Activated T-cell treated with anti-CD3 and anti-CD28 coated beads, Interleukin-2, amount 50 U/mL, for 4 hours (primary cell): Measurements from ENCODE around the gene HEG1. TPM values are rescaled to one million over a fixed set of nuclear protein-coding genes. Genes with fewer than 3 reads are reported as not detected.

ENCODE experiments used
- ATAC-seq, 2 donors: fragments of 200-7000 bp; cut with Tn5 transposase; one replicate each; pipeline ENCODE4 v1.10.0; 2021
- DNase-seq: peaks from one replicate; pipeline ENCODE4 v3.0.0-alpha.2; 2020
- H3K27me3 Mint-ChIP-seq: one replicate; pipeline ENCODE4 v1.8.0; 2021; ENCODE audit warnings: low read depth, mixed read lengths
- H3K36me3 Mint-ChIP-seq: one replicate; pipeline ENCODE4 v1.8.0; 2022; ENCODE audit warnings: mixed read lengths; ENCODE audit not compliant: insufficient read depth
- H3K4me1 Mint-ChIP-seq: one replicate; pipeline ENCODE4 v1.8.0; 2021; ENCODE audit warnings: low read depth, mixed read lengths
- H3K4me3 Mint-ChIP-seq: one replicate; pipeline ENCODE4 v1.8.0; 2021; ENCODE audit warnings: mild to moderate bottlenecking, moderate library complexity, mixed read lengths
- H3K9me3 Mint-ChIP-seq: one replicate; pipeline ENCODE4 v1.8.0; 2021; ENCODE audit warnings: mixed read lengths
- total RNA-seq, 3 donors: library from RNA; stranded (reverse); gene quantifications; one replicate each; pipeline ENCODE4 v1.2.1, GENCODE V29; 2021

HEG1 gene
- total RNA-seq, 3 donors from 2014 or later: 6.4 to 9.0 (median 7.2) TPM

DNA sequence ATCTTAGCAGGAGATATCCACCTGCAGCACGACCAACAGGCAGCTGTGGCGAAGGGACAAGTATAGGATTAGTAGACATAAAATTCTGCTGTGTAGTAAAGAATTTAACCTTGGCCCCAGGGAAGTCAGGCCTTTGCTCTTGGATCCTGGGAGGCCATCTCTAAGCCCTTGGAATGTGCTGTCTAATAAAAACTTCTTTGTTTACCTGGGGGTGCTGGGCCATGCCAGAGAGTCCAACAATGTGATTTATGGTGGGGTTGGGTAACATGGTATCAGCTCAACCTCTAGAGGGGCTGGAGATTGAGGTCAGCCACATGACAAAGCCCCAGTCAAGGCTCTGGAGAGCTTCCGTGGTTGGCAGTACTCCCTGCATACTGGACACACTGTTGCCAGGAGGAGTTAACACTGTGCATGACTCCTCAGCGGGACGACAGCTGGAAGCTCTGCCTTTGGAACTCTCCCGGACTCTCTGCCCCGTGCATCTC lies 52.4 kb downstream of the HEG1 start:
- H3K9me3 Mint-ChIP-seq: no peaks in the 10 kb centered on the region
- DNase-seq (no peak), ATAC-seq (no peak)
- peaks cover 28% of the 10 kb centered on the region for H3K4me1 Mint-ChIP-seq
- H3K4me3 Mint-ChIP-seq: no peak overlapping the region
- no peaks in the 10 kb centered on the region for H3K27me3 Mint-ChIP-seq
- peaks cover 42% of the 10 kb centered on the region for H3K36me3 Mint-ChIP-seq

- DNase-seq (no peak), ATAC-seq (peak in 1 of 2 donors; percentile 14)
- Mint-ChIP-seq H3K27me3 (no peaks in the 10 kb centered on the region), H3K4me1 (peaks cover 28% of the 10 kb centered on the region), H3K36me3 (peaks cover 42% of the 10 kb centered on the region), H3K9me3 (no peaks in the 10 kb centered on the region), H3K4me3 (no peak overlapping the region)
Observed at GRCh38 chr3:125002414-125003368, 53.1 kb downstream of the HEG1 start.

- ATAC-seq (peak in 1 of 2 donors; percentile 10), DNase-seq (no peak)
- Mint-ChIP-seq H3K4me1 (peaks cover 28% of the 10 kb centered on the region), H3K36me3 (peaks cover 45% of the 10 kb centered on the region), H3K9me3 (no peaks in the 10 kb centered on the region), H3K4me3 (no peak overlapping the region), H3K27me3 (no peaks in the 10 kb centered on the region)
Observed at GRCh38 chr3:125001557-125002413, 54.0 kb downstream of the HEG1 start.

DNA sequence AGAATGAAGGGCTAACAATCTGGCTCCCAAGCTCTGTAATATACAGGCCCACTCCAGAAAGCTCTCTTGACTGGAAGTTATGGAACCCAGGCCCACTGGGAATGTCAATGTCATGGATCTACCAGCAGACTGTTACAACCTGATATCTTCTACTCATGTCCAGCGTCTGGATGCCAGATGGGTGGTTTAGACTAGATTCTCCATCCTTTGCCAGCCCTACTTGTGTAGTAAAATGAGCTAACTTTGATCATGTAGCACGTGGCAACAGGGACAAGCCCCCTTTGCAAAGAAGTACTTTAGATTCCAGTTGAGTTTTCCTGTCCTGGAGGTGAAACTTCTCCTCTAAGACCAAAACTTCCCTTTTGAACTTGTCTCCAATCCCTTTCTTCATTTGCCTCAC lies 55.1 kb downstream of the HEG1 start:
- Mint-ChIP-seq H3K27me3 (no peaks in the 10 kb centered on the region), H3K4me3 (no peak overlapping the region), H3K4me1 (peaks cover 30% of the 10 kb centered on the region), H3K9me3 (no peaks in the 10 kb centered on the region), H3K36me3 (peaks cover 46% of the 10 kb centered on the region)
- DNase-seq (no peak), ATAC-seq (no peak)

GRCh38 chr3:124999897-125000435 lies 55.8 kb downstream of the HEG1 start:
- Mint-ChIP-seq H3K4me3 (no peak overlapping the region), H3K4me1 (peaks cover 30% of the 10 kb centered on the region), H3K27me3 (no peaks in the 10 kb centered on the region), H3K9me3 (no peaks in the 10 kb centered on the region), H3K36me3 (peaks cover 50% of the 10 kb centered on the region)
- ATAC-seq (no peak), DNase-seq (no peak)

DNA sequence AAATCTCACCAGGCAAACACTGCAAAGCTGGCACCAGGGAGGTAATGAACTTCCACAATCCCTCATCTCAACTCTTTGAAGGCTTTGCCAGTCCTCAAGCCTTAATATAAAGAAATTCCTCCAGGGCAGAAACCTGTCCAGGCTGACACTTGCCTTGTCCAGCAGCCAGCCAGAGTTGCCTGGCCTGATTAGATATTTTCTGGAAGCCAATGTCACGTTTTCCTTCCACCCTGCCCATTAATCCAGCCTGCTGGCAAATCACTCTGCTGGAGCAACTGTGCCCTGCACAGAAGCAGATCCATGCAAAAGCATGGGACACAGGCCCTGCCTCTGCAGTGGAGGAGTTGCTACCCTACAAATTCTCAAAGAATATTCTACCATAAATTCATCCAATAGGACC lies 56.5 kb downstream of the HEG1 start:
- Mint-ChIP-seq H3K4me3 (no peak overlapping the region), H3K9me3 (no peaks in the 10 kb centered on the region), H3K4me1 (peaks cover 30% of the 10 kb centered on the region), H3K27me3 (no peaks in the 10 kb centered on the region), H3K36me3 (peaks cover 49% of the 10 kb centered on the region)
- DNase-seq (no peak), ATAC-seq (no peak)

DNA sequence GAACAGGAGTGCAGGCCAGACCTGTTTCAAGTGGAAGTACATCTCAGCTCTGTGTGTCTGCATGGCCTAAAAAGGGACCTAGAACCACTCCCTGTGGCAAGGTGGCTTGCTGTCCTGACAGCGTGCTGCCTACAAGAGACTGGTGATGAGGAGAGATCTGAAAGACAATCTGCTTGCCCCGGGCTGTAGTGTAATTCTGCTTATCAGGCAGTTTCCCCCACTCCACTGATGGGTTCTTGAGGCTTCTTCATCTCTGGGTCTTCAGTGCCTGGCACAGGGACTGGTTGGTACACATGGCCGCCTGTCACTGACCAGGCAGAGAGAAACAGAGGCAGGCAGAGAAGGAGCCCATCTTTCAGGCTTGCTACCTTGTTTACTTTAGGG lies 57.6 kb downstream of the HEG1 start:
- no peak overlapping the region for H3K4me3 Mint-ChIP-seq
- H3K27me3 Mint-ChIP-seq: no peaks in the 10 kb centered on the region
- H3K4me1 Mint-ChIP-seq: peaks cover 23% of the 10 kb centered on the region
- no peaks in the 10 kb centered on the region for H3K9me3 Mint-ChIP-seq
- peaks cover 48% of the 10 kb centered on the region for H3K36me3 Mint-ChIP-seq
- no peak for ATAC-seq
- DNase-seq: no peak

GRCh38 chr3:124997303-124998246 lies 58.2 kb downstream of the HEG1 start:
- no peak for DNase-seq
- peaks cover 48% of the 10 kb centered on the region for H3K36me3 Mint-ChIP-seq
- no peak overlapping the region for H3K4me3 Mint-ChIP-seq
- no peaks in the 10 kb centered on the region for H3K9me3 Mint-ChIP-seq
- no peak for ATAC-seq
- no peaks in the 10 kb centered on the region for H3K27me3 Mint-ChIP-seq
- H3K4me1 Mint-ChIP-seq: peaks cover 16% of the 10 kb centered on the region

- H3K27me3 Mint-ChIP-seq: no peaks in the 10 kb centered on the region
- peaks cover 4% of the 10 kb centered on the region for H3K4me1 Mint-ChIP-seq
- no peak overlapping the region for H3K4me3 Mint-ChIP-seq
- peaks cover 43% of the 10 kb centered on the region for H3K36me3 Mint-ChIP-seq
- no peaks in the 10 kb centered on the region for H3K9me3 Mint-ChIP-seq
- peak; percentile 29 for DNase-seq
- ATAC-seq: peak; percentile 83 to 90
Observed at GRCh38 chr3:124995460-124995994, 60.3 kb downstream of the HEG1 start.

DNA sequence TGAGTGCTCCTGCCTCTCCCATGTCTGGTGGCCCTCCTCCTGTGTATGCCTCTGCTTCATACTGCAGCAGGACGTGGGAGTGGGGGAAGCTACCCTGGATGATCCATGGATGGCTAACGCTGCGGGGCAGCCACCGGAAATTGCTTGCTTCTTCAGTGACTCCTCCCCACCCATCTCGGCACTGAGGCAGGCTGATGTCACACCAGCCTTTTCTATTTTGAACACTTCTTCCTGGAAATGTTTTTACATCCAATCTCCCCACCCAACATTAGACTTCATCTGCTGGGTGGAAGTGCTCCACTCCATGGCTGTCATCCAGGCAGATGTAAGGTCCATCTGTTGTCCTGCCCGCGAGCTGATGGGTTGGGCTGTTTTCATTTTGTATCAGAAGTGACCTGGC lies 62.3 kb downstream of the HEG1 start:
- Mint-ChIP-seq H3K9me3 (no peaks in the 10 kb centered on the region), H3K27me3 (no peaks in the 10 kb centered on the region), H3K36me3 (peaks cover 43% of the 10 kb centered on the region), H3K4me3 (no peak overlapping the region), H3K4me1 (peaks cover 2% of the 10 kb centered on the region)
- ATAC-seq (no peak), DNase-seq (no peak)

DNA sequence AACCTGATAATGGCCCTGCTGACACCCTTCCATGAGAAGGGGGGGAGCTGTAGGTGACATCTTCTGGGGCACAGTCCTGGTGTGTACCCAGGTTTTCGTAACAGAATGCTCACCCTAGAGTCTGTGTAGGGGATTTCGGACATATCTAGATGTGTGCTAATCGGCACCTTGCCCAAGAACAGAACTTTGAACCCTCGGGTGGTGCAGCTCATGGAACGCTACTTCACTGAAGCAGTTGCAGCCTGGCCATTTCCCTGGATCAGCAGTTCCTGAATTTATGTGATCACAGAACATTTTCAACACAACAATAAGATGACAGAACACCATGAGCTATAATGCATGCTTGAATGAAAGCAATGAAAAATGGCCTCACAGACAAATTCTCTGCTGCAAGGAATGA lies 63.8 kb downstream of the HEG1 start:
- Mint-ChIP-seq H3K4me3 (no peak overlapping the region), H3K4me1 (peaks cover 2% of the 10 kb centered on the region), H3K9me3 (no peaks in the 10 kb centered on the region), H3K36me3 (peaks cover 34% of the 10 kb centered on the region), H3K27me3 (no peaks in the 10 kb centered on the region)
- DNase-seq (no peak), ATAC-seq (no peak)

DNA sequence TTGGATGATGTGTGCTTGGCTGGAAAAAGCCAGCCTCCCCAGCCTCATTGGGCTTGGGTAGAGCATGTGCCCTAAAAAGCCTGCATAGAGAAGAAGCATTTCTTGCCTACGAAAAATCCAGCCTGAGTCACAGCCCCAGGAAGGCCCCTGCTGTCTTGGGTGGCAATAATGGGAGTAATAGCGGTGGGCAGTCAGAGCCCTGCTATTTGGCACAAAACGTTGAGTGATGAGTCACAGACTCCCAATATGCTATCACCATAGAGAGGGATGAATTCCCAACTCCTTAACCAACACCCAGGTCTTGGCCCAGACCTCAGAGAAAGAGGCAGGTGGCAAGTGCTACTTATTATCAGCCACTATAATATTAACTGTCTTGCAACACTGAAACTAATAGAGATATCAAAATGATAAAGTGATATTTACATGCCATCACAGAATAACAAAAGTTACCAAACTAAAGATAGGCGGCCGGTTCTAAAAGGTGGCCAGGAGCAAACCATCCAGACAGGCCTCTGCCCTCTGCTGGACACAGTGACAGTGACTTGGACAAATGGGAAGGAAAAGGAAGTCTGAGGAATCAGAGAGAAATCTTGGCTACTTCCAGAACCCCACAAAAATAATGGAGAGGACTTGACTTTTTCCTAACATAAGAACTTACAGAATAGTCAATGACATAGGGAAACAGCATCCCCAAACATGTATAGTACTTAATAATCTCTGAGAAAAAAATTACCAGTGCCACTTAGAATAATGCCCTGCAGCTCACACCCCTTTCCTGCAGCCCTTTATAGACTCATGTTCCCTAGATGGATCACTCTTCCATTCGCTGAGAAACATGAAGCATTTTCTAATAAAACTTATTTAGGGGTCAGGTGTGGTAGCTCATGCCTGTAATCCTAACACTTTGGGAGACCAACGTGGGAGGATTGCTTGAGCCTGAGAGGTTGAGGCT lies 69.3 kb downstream of the HEG1 start:
- no peaks in the 10 kb centered on the region for H3K27me3 Mint-ChIP-seq
- no peak for ATAC-seq

More for the DNA sequence above, 69.3 kb downstream of the HEG1 start:
- Mint-ChIP-seq H3K4me1 (no peaks in the 10 kb centered on the region), H3K9me3 (no peaks in the 10 kb centered on the region), H3K4me3 (no peak overlapping the region), H3K36me3 (peaks cover 40% of the 10 kb centered on the region)
- no peak for DNase-seq
